GM21381 (cell line): Measurements from ENCODE around the gene MRPS12.

ENCODE experiments used
- ATAC-seq: cut with Tn5 transposase; IDR thresholded peaks from one replicate; pipeline ENCODE4 v1.9.1; 2021; ENCODE audit warnings: mild to moderate bottlenecking, moderate library complexity; ENCODE audit not compliant: unreplicated experiment

Gene MRPS12

DNA sequence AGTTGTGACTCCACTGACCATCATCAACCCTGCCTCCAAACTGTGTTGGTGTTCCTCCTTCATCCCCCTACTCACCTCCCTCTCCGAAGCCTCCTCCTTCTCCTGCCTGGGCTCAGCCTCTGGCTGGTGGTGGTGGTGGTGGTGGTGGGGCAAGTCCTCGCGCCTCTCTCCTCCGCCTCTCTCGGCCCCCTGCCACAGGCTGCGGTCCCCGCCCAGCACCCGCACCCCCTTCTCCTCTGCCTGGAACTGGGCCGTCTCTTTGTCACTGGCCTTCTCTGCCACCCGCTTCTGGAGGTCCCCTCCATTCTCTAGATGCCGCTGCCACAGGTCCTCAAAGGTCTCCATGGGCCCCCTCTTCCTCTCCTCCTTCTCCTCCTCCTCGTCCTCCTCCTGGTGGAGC is 20.3 kb upstream of the MRPS12 start:
- ATAC-seq, result no peak

DNA sequence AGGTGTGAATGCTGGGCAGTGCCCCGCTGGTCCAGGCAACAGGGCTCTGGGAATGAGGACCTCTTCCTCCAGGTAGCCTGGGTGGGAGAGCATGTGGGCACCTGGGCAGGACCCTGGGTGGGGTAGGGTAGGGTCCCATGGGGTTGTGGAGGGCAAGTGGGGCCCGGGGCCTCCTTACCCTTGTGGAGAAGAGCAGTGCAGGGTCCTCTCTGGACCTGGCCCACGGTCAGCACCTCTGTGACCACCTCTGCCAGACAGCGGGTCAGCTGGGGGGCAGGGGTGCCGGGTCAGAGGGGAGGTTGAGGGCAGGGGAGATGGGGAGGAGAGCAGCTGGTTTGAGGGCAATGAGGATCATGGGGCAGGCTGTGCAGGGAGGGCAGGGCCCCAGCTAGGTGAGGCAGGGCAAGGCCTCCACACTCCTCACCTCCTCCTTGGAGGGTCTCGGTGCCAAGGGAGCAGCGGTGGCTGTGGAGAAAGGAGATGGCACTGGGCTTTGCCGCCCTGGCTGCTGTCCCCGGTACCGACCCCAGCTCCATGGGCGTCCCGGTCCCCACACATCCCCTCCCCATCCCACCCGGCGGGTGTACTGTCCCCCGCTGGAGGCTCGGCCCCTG is 19.2 kb upstream of the MRPS12 start:
- no peak for ATAC-seq

DNA sequence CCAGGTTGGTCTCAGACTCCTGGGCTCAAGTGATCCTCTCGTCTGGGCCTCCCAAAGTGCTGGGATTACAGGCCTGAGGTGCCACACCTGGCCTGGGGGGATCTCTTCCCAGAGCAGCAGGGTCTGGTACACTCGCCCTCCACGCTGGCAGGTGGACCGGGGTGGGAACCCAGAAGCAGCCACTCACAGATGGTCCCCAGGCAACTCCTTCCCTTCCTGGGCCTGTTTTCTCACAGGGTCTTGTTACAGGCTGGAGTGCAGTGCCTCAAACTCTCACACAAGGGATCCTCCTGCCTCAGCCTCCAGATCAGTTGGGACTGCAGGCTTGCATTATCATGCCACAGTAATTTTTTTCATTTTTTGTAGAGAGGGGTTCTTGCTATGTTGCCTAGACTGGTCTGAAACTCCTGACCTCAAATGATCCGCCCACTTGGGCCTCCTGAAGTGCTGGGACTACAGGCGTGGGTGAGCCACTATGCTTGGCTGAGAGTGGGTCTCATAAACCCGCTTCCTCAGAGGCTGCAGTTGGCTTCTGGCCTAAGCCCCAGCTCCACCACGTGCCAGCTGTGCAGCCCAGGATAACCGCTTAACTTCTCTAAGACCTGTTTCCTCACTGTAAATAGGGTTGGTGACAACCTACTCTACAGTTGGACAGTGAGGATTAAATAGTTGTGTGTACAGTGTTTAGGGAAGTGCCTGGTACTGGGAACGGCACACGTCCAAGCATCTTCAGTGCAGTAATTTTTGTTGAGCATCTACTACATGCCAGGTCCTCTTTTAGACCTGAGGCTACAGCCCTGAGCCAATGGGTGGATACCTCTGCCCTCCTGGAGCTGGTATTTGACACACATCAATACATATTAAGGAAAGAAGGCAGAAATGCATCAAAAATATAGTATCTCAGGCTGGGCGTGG is 17.9 kb upstream of the MRPS12 start:
- no peak for ATAC-seq

DNA sequence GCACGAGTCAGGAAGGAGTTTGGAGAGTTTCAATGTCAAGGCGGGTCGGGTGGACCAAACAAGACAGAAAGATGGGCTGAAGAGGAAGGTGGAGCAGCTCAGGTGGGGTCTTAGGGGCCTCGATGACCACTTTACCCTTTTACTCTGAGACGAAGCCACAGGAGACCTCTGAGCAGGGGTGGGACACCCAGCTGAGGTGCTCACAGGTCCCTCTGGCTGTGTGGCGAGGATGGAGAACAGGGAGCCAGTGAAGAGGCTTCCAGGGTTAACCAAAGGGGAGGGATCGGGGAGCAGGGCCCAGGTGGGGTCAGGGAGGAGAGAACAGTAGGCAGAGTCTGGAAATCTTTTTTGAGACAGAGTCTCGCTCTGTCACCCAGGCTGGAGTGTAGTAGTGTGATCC is 16.8 kb upstream of the MRPS12 start:
- no peak for ATAC-seq

DNA sequence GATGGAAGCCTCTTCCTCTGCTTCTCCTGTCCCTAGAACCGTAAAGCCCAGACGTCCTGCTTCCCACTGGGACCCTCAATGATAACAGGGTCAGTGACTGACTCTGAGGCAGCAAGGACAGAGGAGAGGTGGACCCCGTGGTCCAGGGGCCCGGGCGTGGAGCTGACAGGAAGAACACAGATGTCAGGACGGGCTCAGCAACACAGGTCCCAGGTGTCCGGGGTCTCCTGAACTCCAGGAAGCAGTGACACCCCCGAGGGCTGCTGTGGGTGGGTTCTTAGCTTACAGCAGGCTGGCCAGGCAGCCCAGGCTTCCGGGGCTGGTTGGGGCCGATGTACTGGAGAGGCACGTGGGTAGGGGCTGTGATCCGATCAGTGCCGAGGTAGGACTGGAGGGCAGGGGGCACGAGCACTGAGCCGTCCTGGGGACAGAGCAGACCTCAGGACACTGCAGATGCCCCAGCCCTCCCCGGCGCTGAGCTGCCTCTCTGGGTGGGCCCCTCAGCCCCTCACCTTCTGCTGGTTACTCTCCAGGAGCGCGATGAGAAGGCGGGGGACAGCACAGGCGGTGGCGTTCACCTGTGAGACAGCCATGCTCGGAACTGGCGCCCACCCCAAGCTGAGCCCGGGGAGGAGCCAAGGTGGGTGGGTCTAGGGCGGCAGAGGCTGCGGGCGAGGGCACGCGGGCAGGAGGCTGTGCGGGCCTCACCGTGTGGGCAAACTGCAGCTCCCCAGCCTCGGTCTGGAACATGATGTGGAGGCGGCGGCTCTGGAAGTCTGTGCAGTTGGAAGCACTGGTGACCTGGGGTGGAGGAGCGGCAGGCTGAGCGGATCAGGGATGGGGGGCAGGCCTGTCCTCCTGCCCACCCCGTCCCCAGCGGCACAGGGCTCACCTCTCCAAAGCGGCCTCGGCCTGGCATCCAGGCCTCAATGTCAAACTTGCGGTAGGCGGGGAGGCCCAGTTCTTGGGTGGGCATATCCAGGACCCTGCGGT is 15.1 kb upstream of the MRPS12 start:
- ATAC-seq, result no peak

DNA sequence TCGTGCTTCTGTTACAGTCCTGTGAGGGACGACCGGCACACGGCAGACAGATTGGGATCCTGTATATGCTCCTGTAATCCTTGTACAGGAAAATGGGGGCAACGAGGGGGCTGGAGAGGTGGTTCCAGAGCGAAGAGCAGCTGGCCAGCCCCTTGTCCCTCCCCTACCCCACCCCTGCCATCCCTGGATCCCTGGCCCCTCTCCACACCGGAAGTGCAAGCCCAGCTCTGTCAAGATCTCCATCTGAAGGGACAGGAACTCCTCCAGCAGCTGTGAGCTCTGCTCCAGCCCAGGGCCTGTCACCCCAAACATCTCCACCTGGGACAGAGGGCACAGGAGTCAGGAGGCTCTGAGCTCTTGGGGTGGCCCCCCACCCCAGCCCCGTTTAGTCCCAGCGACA is 13.2 kb upstream of the MRPS12 start:
- ATAC-seq, result no peak

DNA sequence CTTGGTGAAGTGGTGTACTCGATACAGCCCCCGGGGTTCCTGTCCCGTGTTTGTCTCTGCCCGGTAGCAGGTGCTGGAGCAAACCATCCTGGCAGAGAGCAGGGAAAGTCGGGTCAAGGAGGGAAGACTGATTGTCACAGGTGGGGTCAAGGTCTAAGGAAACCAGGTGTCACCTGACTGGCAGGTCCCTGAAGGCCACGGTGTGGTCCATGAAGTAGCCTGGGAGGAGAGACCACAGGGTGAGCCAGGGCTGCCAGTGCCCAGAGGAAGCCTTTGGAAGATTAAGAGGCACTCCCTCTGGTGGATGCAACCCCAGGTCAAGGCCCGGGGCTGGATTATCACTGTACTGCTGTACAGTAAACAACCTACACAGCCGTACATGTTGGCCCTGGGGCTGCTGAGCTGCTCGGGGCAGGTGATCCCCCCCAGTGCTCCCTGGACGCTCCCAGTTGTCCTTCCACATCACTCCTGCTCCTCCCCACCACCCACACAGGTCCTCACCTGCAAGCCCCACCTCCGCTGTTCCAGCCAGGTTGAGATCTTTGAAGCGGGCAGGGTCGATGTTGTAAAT is 12.7 kb upstream of the MRPS12 start:
- ATAC-seq, result no peak

DNA sequence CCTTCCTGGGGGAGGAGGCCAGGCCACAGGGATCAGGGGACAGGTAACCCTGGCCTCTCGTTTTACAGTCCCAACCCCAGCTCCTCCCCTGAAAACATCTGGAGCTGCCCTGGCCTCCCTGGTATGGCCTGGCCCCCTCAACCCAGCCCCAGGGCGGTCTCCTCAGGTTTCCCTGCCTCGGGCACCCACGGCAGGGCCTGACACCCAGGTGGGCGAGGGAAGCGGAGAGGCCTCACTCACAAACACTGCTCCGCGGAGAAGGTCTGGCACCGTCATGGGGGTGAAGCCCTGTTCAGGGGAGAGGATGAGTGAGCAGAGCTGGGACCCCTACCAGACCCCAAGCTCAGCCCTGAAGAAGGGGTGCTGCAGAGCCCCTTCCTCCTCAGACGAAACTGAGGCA is 12.2 kb upstream of the MRPS12 start:
- no peak for ATAC-seq

DNA sequence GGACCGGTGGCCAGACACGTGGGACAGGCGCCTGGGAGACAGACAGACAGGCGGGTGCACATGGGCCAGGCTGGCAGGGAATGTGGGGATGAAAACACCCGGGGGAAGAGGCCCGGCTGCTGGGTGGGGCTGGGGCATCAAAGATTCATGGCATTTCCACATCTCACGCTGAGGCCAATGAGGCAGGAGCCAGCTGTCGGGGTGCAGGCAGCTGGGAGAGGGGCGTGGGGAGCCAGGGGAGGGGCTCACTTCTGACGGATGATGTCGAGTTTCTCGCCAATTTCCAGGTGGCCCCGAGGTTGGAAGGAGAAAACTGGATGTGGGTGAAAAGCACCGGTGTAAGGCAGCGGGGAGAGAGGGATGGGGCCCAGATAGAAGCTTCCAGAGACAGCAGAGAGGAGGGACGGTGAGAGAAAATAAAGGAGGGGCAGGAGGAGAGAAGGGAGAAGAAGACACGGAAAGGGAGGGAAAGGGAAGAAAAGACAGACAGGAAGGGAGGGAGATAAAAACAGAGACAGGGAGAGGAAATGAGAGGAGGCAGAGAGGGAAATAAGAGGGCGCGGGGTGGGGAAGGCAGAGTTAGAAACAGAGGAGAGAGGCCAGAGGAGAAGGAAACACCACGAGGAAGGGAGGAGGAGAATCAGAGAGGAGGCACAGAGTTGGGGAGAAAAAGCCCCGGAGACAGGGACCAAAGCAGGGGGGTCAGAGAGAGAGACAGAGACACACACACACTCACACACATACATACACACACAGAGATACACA is 10.7 kb upstream of the MRPS12 start:
- no peak for ATAC-seq

DNA sequence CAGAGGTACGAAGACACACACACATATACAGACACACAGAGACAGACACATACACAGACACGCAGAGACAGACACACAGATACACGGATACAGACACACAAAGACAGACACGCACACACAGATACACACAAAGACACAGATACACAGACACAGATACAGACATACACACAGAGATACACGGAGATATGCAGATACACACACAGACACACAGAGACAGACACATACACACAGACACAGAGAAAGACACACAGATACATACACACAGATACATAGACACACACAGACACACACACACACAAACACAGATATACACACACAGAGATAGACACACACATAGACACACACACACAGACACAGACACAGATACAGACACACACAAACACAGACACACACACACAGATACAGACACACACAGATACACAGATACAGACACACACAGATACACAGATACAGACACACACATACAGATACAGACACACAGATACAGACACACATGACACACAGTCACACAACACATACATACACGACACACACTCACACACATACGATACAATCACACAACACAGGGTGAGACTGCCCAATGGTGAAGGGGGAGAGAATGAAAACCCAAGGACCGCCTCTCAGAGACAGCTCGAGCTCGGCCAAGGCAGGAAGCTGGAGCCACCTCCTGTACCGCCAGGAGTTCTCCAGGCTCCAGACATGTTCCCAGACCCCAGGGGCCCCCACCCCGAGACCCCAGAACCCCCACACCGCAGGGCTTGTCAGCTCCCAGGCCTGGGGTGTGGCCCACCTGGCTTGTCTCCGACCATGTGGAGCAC is 9.9 kb upstream of the MRPS12 start:
- ATAC-seq, result no peak

DNA sequence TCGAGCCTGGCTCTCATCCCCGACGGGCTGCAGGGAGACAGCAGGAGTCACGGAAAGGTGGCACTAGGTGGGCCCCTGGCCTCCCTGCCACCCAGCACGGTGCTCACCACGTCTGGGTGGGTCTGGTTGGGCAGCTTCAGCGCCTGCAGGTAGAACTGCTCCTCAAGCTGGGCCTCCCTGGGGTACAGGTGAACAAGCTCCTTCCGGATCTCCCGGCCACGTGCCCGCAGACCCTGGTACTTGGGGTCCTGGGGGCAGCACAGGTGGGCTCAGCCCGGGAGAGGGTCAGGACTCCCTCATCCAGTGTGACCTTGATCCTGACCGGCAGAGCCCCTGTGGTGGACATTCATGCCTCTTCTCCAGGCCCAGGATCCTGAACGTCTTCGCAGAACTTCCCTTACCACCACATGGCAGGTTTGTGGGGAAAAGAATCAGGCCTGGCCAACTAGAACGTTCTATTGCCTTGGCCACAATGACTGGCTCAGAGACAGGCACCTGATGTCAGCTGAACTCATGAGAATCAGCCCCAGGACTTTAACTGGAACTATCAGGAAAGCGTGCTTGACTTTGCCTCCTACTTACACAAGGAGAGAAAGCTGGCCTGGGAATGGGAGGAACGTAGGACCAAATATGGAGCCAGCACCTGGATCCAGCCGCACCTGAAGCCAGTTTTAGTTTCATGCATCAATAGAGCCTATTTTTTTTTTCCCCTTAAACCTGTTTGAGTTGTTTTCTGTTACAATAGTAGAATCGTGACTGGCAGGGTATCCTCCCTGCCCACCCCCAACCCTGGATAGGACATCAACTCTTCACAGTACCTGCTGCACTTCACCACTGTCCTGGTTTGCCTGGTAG is 9.1 kb upstream of the MRPS12 start:
- no peak for ATAC-seq

DNA sequence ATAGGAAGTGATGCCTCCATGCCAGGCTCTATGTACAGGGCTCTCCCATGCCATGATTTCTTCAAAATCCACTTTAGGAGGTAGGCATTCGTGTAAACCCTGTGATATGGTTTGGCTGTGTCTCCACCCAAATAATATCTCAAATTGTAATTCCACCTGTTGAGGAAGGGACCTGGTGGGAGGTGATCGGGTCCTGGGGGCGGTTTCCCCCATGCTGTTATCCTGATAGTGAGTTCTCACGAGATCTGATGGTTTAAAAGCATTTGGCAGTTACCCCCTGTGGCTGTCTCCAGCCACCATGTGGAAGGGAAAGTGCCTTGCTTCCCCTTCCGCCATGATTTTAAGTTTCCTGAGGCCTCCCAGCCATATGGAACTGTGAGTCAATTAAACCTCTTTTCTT is 8.3 kb upstream of the MRPS12 start:
- ATAC-seq, result no peak

DNA sequence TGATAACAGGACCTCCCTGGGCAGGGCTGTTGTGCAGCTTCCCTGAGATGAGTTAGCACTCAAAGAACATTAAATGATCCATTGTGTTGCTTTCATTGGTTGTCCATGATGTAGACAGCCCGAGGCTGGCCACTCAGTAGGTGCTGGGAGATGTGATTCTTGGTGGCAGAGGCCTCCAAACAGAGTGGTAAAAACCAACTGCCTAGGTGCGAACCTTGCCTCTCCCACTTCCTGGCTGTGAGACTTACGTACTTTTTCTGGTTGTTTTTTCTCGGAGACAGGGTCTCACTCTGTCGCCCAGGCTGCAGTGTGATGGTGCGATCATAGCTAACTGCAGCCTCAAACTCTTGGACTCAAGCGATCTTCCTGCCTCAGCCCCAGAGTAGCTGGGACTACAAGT is 6.4 kb upstream of the MRPS12 start:
- no peak for ATAC-seq

DNA sequence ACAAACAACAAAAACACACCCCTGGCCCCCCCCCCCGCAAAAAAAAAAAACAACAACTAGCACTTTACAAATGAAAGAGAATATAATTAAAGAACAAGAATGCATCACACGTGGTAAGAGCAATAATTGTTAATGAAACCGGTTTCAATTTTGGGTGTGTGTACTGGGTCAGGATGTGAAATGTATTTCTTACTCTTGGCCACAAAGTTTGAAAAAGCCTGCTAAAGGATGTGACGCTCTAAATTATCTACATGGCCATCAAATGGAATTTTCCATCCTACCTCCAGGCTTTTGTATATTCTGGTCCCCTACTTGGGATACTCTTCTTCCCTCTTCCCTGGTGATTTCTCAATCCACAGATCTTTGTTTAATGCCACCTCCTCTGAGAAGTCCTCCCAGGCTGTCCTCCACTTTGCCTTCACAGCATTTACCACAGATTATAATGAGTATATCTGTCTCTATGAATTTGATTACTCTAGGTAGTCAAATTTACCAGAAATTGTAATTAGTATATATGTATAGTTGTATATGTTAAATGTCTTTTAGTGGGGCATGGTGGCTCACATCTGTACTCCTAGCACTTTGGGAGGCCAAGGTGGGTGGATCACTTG is 2.2 kb upstream of the MRPS12 start:
- no peak for ATAC-seq

DNA sequence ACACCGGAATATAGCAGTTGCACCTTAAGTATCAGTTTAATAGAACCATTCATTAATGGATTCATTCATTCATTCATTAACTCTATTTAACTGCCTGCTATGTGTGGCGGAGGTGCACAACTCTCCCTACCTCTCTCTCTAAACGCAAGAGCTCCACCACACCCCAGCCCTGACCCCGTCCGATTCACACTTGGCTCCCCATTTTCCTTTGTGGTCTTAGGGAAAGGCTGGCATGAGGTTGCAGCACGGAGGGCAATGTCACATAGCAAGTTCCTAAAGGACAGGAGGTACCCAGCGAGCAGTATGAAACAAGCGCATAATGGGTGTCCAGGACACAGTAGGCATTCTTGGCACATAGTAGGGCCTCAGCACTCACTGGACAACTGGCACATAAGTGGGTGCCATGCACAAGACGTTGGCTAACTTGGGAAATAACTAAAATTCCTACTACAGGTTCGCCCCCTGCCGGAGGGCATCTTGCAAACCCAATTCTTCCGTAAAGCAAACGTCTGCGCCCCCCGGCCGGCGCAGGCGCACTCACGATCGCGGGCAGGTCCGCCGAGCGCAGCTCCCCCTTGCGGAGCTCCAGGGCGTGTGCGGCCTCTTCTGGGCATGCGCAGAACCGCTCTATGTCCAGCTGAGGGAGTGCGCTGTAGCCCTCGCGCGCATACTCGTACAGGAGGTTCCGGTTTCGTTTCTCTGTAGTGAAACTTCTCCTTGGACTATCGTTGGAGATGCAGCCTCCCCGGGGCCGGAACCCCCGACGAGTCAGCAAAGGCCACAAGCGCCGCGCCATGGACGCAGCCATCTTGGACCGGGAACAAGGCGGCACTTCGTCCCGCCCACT is 592 bp upstream of the MRPS12 start, which contains the start of gene SARS2:
Gene SARS2 (minus strand): TSS at position 835 of the 847 bp plus-strand sequence. CDS start 27 bp downstream, at position 808.
- ATAC-seq, result peak; percentile 66

DNA sequence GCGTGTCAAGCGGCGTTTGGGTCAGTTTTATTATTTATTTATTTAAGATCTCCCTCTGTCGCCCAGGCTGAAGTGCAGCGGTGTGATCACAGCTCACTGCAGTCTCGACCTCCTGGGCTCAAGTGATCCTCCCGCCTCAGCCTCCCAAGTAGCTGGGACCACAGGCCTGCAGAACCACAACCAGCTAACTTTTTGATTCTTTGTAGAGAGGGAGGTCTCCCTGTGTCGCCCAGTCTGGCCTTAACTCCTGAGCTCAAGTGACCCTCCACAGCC is 713 bp downstream of the MRPS12 start:
- ATAC-seq, result no peak
